Measurements from ENCODE around the gene IL1RL2.

DNA sequence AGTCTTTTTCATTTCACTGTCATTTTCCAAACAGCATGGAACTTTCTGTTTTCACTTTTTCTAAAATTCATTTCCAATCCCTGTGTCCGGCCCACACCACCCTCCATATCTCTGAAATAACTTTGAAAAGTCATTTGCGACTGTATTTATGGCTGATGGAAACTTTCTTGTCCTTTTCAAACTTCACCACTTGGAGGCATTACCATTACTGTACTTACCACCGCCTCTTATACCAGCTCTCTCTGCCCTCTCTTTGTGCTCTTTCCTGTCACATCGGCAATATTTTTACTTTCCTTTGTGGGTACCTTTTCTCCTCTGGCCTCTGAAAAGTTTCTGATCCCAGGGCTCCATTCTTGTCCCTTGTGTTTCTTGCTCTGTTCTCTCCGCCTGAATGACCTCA is 85.0 kb downstream of the IL1RL2 start:
- TF ChIP-seq, protein P1, sequence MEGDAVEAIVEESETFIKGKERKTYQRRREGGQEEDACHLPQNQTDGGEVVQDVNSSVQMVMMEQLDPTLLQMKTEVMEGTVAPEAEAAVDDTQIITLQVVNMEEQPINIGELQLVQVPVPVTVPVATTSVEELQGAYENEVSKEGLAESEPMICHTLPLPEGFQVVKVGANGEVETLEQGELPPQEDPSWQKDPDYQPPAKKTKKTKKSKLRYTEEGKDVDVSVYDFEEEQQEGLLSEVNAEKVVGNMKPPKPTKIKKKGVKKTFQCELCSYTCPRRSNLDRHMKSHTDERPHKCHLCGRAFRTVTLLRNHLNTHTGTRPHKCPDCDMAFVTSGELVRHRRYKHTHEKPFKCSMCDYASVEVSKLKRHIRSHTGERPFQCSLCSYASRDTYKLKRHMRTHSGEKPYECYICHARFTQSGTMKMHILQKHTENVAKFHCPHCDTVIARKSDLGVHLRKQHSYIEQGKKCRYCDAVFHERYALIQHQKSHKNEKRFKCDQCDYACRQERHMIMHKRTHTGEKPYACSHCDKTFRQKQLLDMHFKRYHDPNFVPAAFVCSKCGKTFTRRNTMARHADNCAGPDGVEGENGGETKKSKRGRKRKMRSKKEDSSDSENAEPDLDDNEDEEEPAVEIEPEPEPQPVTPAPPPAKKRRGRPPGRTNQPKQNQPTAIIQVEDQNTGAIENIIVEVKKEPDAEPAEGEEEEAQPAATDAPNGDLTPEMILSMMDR (IDR thresholded peaks at IDR 0.05; ENCODE audit: low read depth, low read length, missing input control), result no peak
- TF ChIP-seq GABPA (IDR thresholded peaks at IDR 0.05 in 1 of 2, conservative IDR thresholded peaks at IDR 0.05 in 1 of 2) (no peak), SP1 (IDR thresholded peaks at IDR 0.05) (no peak)
